HL-60/S4 treated with phorbol 12-myristate 13-acetate at 8.2 ng/mL for 4 days and 3 days (cell line): ENCODE measurements around the gene CAMKMT.
"Not testable (repeated sequence)": the region's sequence is repeated elsewhere in the genome, so short reads cannot be mapped to it uniquely, and the experiment has no call there.

Experiments used
- in situ Hi-C: fragments of 300-500 bp; cut with MboI; formaldehyde crosslinking; loops from 2 replicates; pipeline ENCODE4 v1.15.0; 2022; ENCODE audit warnings: low sequenced_read_pairs

CAMKMT gene

DNA sequence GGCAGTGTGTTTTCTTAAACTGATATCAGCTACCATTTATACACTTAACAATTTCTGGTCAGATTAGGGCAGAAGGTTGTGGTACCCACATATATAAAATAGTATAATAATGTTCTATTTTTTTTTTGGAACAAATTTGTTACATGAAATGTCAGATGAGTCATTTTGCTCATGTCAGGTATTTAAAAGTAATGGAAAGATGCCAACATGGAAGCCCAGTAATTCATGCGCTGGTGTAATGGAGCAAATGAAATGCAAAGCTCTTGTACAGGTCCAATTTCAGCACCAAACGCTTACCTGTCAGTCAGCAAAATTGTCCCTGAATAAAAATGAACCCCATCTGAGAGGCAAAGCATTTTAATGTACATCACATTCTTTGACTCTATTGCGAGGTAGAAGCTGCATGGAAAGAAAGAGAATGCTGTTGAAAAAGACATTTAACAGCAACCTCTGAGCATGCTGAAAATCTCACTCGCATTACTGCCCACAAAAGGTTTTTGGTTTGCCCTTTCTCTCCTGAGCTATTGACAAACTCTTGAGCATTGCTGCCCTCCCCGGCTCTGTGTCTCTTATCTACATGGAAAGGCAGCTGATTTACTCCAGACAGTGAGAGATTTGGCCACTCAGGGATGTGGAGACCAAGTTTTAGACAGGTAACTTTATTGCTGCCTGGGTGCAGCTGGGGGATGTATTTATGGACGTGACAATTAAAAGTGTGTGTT, 217.5 kb downstream of the CAMKMT start:
- in situ Hi-C loops, result no loop called here

DNA sequence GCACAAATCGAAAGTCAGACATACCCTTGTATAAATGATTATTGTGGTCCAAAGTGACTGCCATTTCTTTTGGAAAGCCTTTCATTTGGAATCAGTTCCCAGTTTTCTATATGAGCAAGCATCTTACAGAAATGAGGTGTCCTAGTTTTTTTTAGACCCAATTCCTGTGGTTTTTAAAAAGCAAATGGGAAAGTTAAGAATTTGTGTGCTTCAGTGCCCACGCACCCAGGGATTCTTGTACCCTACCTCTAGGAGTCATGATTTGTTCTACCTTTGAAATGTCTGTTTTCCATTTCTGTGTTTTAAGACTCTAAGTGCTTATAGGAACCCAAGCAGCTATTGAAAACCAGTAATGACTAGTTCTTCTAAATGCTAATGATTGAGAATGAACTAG, 218.1 kb downstream of the CAMKMT start:
- in situ Hi-C loops, result no loop called here

DNA sequence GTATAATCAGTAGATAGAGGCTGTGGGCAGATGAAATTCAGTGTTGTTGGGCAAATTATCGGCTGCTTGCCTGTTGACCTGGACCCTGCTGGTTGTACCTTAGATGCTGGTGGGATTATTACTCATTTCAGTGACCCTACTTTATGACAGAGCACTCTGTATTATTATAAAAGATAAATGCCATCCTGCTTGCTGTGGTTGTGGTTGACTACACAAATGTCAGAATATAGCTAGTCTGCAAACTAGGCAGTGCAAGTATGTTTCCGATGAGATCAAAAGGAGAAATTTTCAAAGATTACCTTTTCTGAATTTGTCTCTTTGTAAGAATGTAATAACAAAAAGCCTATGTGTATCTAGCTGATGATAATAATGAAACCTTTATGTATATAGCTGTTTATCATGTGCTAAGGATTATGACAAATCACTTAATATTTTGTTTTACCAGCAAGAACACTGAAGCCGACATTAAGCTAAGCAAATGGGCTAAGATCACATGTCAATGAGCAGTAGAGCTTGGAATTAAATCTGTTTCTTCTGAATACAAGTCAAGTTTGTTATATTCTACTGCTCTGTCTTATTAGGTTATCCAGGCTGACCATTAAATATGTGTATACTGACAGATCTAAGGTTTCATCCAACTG, 219.2 kb downstream of the CAMKMT start:
- in situ Hi-C loops, result no loop called here

DNA sequence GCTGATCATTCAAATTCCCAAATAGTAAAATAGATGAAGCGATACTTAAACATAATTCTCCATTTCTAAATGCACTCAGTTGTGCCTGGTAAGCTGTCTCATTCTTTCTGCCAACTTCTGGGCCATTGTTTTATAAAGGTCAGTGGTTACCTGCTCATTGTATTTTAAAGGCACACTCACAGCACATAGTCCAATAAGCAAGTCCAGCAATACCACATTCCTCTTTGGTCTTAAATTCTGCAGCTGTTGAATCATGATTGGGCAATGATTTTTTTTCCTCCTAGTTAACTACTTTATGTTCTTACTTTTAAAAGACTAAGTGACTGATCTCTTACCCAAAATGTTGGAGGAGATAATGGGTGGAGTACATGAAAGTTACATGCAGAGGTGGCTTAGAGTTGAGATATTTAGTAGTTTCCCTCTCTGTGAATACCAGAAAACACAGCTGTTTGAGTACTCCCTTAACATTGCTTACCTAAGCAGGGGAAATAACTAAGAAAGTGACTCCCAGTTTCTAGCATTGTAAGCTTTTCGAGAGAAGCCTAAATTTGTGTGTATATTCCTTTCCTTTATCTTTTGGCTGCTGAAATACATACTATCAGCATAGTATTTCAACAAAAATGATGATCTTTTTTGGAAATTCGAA, 220.7 kb downstream of the CAMKMT start:
- in situ Hi-C loops, result no loop called here

DNA sequence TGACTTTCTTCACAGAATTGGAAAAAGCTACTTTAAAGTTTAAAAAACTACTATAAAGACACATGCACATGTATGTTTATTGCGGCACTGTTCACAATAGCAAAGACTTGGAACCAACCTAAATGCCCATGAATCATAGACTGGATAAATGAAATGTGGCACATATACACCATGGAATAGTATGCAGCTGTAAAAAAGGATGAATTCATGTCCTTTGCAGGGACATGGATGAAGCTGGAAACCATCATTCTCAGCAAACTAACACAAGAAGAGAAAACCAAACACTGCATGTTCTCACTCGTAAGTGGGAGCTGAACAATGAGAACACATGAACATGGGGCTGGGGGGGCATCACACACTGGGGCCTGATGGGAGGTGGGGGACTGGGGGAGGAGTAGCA, 233.9 kb downstream of the CAMKMT start:
- in situ Hi-C loops, result not testable (repeated sequence)

DNA sequence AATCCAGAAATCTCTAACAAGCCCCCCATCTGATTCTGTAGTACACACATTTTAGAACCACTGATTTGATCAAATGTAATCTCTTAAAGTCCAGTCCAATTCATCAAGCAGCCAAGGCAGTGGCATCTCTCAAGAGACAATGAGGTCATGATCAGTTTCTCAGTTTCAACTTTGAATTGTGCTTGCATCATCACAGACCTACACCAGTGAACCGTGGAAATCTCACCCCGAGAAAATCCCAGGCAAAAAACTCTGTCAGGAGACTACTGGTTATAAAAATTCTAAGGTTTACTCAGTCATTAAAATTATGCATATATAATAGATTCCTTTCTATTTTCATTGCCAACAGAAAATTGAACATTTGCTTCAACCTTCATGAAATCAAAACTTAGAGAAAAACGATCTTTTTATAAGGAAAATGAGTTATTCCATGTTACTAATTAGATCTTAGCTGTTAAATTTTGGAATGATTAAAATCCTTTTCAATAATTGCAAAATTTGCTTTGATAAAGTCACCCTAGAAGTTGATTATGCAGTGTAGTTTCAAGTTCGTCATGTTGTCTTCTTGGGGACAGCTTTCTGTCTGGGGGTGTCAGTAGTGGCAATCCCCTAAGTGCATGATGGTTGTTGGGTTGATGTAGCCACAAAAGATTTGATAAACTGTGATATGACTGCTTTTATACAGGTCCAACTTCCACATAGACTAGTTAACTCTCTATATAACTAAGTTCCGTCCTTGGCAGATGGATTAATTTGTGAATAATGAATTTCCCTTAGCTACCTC, 235.0 kb downstream of the CAMKMT start:
- in situ Hi-C loops, result no loop called here

DNA sequence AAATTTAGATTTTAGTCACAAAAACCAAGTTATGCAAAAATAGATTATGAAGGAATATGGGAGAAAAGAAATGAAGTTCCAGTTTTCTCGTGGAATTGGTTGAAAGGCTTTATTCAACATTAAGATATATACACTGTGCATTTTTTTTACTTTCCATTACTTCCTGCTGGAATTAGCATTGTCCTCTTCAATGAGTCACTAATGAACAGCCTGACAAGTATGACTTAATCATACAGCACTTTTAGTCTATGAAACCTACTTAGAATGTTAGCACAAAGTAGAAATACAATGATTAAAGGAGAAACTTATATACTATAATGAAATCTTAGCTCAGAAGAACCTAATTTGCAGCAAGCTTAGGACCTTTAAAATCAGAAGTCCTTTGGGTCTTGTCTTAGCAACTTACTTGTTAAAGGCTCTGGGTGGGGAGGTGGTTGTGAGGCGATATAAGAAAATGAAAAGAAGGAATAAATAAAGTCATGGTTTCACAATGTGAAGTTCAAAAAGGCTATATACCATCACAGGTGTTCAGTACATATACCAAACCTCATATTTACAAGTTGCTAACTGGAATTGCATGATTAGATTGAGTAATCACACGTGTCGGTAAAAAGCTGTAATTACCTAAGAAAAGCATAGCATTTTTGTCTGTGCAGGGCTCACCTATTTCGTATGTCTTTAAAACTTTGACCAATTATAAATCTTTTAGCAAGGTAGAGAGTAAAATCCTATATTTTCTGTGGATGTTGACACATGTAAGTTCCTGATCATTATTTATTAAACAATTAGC, 236.8 kb downstream of the CAMKMT start:
- in situ Hi-C loops, result no loop called here

DNA sequence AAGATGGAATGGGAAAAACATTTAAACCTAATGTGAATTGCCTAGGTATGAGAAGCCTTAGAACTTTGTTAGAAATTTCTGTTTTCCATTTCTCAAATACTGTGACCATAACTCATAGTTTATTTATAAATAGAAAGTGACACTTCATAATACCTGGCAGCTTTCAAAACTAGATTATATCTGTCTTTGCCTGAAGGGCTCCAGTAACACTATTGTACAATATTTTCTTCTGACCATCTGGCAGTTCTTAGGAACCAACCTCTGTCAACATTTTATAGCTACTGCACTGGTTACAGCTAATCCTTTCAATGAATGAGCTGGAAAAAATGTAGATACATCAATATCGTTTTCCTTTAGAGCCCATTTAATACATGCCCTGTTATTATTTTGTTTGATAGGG, 237.4 kb downstream of the CAMKMT start:
- in situ Hi-C loops, result no loop called here

DNA sequence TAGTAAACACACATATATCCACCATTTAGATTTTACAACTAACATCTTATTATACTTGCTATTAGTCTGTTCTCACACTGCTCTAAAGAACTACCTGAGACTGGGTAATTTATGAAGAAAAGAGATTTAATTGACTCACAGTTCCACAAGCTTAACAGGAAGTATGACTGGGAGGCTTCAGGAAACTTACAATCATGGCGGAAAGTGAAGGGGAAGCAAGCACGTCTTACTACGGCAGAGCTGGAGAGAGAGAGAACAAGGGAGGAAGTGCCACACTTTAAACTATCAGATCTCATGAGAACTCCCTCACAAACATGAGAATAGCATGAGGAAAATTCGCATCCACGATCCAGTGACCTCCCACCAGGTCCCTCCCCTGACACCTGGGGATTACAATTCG, 240.7 kb downstream of the CAMKMT start:
- in situ Hi-C loops, result no loop called here

DNA sequence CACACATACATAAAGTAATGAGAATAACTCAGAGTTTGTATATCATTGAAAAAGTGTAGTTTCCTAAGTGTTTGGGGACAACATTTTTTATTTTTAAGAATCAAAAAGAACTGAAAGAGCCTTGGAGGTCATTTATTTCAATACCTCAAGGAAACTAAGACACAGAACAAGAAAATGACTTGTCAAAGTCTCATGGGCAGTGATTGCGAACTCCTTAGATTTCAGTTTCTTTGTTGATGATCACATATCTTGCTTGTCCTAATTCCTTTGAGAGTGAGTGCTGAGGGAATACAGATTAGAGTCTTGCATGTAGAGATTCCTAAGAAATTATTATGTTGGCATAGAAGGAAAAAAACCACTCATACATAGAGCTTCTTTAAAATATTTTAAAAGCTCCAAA, 243.8 kb downstream of the CAMKMT start:
- in situ Hi-C loops, result no loop called here

DNA sequence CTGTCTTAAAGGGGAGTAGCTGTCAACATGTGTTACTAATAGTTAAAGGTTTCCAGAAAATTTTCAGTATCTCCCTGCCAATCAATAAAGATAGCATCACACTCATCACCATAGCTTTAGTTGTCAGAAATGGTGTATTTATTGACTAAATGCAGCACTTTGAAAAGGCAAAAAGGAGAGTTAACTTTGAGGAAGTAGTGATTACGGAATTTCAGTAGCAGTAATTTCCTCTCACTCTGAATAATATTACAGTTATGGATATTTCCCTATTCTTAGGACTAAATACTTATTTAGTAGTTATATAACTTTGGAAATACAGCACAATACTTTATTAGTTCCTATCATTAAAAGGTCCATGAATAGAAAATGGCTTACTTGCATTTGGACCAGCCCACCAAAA, 250.5 kb downstream of the CAMKMT start:
- in situ Hi-C loops, result no loop called here

DNA sequence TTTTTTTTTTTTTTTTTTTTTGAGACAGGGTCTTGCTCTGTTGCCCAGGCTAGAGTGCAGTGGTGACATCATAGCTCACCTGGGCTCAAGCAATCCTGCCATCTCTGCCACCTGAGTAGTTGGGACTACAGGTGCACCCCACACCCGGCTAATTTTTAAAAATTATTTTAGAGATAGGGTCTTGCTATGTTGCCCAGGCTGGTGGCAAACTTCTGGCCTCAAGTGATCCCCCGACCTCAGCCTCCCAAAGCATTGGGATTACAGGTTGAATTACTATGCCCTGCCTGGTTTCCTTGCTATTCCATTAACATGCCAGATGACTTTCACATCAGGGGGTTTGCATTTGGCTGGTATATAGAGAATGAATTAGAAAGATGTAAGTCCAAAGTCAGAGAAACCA, 253.2 kb downstream of the CAMKMT start:
- in situ Hi-C loops, result no loop called here

DNA sequence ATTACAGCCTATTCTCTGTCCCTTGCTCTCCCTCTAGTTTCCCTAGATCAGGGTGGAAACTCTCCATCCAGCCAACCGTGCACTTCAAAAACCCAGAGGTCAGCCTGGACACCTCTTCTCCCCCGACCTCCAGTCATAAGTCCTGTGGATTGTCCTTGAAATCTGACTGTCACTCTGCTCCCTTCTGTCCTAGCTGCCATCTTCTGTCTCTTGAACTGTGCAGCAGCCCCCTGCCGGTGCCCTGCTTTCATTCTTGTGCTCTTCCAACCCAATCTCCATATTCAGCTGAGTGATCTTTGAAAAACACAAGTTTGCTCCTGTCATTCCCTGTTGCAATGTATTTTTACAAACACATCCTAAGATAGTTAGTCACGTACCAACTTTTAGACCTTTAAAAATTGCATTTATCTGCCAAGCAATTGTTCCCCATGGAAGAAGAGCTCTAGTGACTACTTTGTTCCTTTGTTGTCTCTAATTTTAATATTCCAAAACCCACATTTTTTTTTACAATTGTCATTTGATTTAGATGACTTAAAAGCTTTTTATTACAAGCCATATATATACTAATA, 254.3 kb downstream of the CAMKMT start:
- in situ Hi-C loops, result no loop called here

DNA sequence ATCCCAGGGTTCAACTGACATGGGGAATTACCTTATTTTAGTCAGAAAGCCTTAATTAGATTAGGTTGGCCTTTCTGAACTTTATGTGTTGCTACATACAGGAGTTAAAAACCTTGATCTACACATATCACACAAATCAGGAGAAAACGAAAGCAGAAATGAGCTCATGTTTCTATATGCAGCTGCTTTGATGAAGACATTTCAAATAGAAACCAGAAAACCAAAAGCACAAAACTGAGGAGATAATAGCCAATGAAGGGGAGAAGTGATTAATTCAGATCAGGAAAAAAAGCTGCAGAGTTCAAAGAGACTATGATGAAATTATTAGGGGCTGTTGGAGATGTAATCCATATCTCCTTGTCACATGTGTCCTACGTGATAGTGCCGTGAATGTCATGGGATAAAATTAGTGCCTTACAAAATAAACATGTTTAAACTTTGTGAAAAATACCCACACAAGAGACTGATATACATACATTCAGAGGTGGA, 255.0 kb downstream of the CAMKMT start:
- in situ Hi-C loops, result no loop called here

DNA sequence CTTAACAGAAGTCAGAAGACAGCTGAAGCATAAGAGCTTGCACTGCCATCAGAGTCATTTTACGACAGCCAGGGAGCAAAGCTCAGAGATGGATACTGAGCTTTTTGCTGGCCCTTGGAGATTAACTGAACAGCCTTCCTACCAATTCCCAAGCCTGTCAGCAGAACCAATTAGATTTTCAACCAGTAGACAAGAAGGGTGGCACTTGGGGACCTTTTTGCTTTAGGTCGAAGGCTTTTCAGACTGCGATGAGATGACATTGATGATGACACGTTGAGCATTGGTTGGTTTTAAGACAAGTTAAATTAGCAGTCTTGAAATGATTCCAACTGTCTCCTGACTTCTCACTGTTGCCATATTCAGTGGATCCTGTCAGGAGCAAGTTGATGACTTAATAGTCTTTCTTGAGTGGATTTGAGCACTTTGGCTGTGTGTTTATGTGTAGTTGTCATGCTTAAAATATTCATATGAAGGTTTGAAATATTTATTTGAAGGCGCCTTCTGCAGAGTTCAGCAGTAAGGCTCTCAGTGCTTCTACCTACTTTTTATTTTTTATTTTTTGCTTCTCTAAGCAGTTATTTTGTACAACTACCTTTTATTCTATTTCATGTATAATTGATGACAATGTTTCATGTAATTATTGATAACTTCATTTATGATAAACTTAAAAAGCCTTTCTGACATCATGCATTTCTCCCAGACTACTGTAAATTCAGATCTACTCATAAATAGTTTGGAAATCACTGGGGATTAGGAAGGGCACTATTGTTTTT, 256.7 kb downstream of the CAMKMT start:
- in situ Hi-C loops, result no loop called here

DNA sequence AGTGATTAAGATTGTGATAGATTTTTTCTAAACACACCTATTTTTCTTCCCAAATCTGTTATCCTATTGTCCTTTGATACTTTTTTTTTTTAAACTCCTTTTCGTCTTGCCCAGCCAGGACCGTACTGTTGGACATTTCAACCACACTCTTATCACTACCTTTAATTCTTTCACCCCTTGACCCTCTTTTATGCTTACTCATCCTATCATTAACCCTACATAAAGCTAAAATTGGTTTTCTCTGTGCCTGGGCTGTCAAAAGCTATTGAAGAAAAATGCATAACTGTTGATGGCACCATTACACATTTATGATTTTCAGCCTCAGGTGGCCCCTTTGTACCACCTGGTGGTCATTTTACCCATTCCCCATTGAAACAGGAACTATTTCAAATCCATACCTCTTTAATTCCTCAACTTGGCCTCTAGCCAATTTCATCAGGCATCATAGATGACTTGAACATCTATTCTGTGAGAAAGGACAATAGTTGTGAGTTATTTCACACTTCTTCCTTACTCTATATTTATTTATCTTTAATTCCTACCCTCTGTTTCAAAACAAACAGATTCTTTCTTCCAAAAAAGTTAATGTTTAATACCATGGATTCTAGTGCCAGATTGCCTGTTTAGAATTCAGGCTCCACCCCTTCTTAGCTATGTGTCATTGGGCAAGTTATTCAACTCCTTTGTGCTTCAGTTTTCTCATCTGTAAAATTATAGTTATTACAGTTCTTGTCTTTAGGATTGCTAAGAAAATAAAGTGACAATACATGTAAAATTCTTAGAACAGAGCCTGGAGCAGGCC, 258.6 kb downstream of the CAMKMT start:
- in situ Hi-C loops, result no loop called here

DNA sequence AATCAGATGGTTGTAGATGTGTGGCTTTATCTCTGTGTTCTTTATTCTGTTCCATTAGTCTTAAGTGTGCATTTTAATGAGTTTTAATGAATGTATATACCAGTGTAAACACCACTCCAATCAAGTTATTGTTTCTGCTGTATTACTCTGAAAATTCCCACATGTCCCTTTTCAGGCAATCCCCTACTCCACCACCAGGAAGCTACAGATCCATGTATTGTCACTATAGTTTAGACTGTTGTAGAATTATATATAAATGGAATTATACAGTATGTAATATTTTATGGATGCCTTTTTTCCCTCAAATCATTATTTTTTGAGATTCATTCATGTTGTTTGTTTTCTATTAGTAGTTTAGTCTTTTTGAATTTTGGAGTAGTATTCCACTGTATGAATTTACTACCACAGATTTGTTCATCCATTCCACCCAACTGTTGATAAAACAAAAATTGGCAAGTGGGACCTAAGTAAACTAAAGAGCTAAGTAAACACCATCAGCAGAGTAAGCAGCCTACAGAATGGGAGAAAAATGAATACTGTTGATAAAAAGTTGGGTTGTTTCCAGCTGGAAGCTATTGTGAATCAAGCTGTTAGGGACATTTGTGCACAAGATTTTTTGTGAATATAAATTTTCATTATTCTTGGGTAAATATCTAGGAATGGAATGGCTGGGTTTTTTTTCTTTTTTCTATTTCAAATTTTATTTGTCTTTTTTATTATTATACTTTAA, 262.0 kb downstream of the CAMKMT start:
- in situ Hi-C loops, result no loop called here

DNA sequence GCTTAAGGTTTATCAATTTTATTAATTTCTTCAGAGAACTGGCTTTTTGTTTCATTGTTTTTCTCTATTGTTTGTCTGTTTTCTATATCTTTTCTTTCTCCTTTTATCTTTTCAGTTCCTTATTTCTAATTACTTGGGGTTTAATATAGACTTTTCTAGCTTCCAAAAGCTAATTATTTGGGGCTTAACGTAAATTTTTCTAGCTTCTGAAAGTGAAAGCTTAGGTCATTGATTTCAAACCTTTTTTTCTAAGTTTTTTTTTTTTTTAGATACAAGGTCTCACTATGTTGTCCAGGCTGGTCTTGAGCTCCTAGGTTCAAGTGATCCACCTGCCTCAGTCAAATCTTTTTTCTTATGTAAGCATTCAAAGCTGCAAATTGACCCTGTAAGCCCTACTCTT, 266.6 kb downstream of the CAMKMT start:
- in situ Hi-C loops, result no loop called here
